Loucy (cell line): ENCODE data around the gene DHRSX.

ENCODE experiments used
- H2AFZ ChIP-seq: fragments of 200-600 bp; sonication (generic); 2 replicates; pipeline ENCODE4 v1.6.0; 2016; ENCODE audit warnings: antibody characterized with exemption, mild to moderate bottlenecking, low read length, moderate library complexity
- H3F3A ChIP-seq: fragments of 200-600 bp; 2 replicates; pipeline ENCODE4 v1.6.0; 2016; ENCODE audit warnings: antibody characterized with exemption, low read depth, mild to moderate bottlenecking
- H3K27me3 ChIP-seq: fragments of 200-600 bp; sonication (generic); 2 replicates; pipeline ENCODE4 v1.6.1; 2014; ENCODE audit warnings: low read length, mild to moderate bottlenecking; ENCODE audit not compliant: insufficient read depth, poor library complexity, severe bottlenecking
- H3K36me3 ChIP-seq: fragments of 200-600 bp; sonication (generic); 2 replicates; pipeline ENCODE4 v1.6.1; 2016; ENCODE audit warnings: low read length; ENCODE audit not compliant: insufficient read depth
- H3K4me1 ChIP-seq: fragments of 200-600 bp; sonication (generic); 2 replicates; pipeline ENCODE4 v1.5.1; 2014; ENCODE audit warnings: low read length, mild to moderate bottlenecking; ENCODE audit not compliant: insufficient read depth, poor library complexity, severe bottlenecking
- H3K4me2 ChIP-seq: fragments of 200-600 bp; sonication (generic); 2 replicates; pipeline ENCODE4 v1.6.0; 2014; ENCODE audit warnings: antibody characterized with exemption, low read length, low read depth, mild to moderate bottlenecking; ENCODE audit not compliant: poor library complexity, severe bottlenecking
- H3K4me3 ChIP-seq: fragments of 200-600 bp; sonication (generic); 2 replicates; pipeline ENCODE4 v1.5.1; 2014; ENCODE audit warnings: low read length, mild to moderate bottlenecking, mixed read lengths; ENCODE audit not compliant: poor library complexity, severe bottlenecking
- H3K79me2 ChIP-seq: fragments of 200-600 bp; sonication (generic); 2 replicates; pipeline ENCODE4 v1.6.1; 2014; ENCODE audit warnings: low read length; ENCODE audit not compliant: insufficient read depth
- H3K9ac ChIP-seq: fragments of 200-600 bp; sonication (generic); 2 replicates; pipeline ENCODE4 v1.6.0; 2014; ENCODE audit warnings: mild to moderate bottlenecking, low read depth, low read length, moderate library complexity; ENCODE audit not compliant: poor library complexity, severe bottlenecking
- H3K9me2 ChIP-seq: fragments of 200-600 bp; sonication (generic); replicated peaks from 2 replicates; pipeline ENCODE4 v1.6.1; 2016; ENCODE audit warnings: low read depth, low read length, mixed read lengths
- H3K9me3 ChIP-seq: fragments of 200-600 bp; sonication (generic); 2 replicates; pipeline ENCODE4 v1.6.1; 2014; ENCODE audit warnings: mild to moderate bottlenecking, antibody characterized with exemption, low read length, low read depth; ENCODE audit not compliant: insufficient read depth
- H4K20me1 ChIP-seq: fragments of 200-600 bp; sonication (generic); 2 replicates; pipeline ENCODE4 v1.6.0; 2014; ENCODE audit warnings: antibody characterized with exemption, low read length, mild to moderate bottlenecking; ENCODE audit not compliant: insufficient read depth, poor library complexity, severe bottlenecking
- EZH2phosphoT487 ChIP-seq: fragments of 200-600 bp; IDR thresholded peaks from 2 replicates; pipeline ENCODE4 v1.6.1; 2018; ENCODE audit warnings: antibody characterized with exemption, mild to moderate bottlenecking, moderate library complexity, borderline replicate concordance
- TF ChIP-seq, protein P1 (sequence below): fragments of 200-600 bp; sonication (generic); conservative IDR thresholded peaks from 2 replicates; pipeline ENCODE4 v1.5.1; 2014; ENCODE audit warnings: mild to moderate bottlenecking, antibody characterized with exemption, low read length

Gene DHRSX

DNA sequence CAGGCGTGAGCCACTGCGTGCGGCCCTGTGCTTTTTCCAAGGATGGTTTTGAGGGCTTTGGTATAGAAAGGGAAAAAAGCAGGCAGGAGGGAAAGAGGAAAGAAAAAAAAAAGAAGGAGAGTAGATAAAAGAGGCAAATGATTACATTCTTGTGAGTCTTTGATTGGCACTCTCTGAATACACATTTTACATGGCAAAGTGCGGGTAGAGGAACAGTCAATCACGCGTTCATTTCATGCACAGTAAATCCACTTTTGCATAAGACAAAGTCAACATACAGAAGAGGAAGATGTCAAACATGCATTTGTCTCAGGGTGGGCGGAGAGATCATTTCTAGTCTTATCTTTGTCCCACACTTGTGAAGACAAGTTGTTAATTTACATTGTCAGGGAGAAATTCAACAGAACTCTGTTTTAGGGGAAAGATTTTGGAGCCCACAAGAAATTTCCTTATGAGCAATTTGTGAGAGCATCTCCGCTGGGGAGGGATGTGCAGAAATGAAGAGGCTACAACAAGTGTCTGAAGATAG, 183.2 kb downstream of the DHRSX start:
- Histone ChIP-seq H3K4me1 (no peaks in the 10 kb centered on the region), H3K79me2 (no peaks in the 10 kb centered on the region), H3K4me2 (no peak overlapping the region), H2AFZ (no peak overlapping the region), H3F3A (peaks cover 3% of the 10 kb centered on the region; the same call in 1 of the 2 replicates), H3K4me3 (no peak overlapping the region), H3K9me2 (no peaks in the 10 kb centered on the region), H3K36me3 (no peaks in the 10 kb centered on the region), H4K20me1 (no peaks in the 10 kb centered on the region), H3K27me3 (no peaks in the 10 kb centered on the region), H3K9ac (no peak overlapping the region), H3K9me3 (no peaks in the 10 kb centered on the region; the same call in 1 of the 2 replicates)
- TF ChIP-seq, protein P1, sequence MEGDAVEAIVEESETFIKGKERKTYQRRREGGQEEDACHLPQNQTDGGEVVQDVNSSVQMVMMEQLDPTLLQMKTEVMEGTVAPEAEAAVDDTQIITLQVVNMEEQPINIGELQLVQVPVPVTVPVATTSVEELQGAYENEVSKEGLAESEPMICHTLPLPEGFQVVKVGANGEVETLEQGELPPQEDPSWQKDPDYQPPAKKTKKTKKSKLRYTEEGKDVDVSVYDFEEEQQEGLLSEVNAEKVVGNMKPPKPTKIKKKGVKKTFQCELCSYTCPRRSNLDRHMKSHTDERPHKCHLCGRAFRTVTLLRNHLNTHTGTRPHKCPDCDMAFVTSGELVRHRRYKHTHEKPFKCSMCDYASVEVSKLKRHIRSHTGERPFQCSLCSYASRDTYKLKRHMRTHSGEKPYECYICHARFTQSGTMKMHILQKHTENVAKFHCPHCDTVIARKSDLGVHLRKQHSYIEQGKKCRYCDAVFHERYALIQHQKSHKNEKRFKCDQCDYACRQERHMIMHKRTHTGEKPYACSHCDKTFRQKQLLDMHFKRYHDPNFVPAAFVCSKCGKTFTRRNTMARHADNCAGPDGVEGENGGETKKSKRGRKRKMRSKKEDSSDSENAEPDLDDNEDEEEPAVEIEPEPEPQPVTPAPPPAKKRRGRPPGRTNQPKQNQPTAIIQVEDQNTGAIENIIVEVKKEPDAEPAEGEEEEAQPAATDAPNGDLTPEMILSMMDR, result no peak
- TF ChIP-seq EZH2phosphoT487, result no peak

GRCh38 chrX:2316534-2316933, 184.2 kb downstream of the DHRSX start:
- Histone ChIP-seq H3K4me1 (no peaks in the 10 kb centered on the region), H3K36me3 (no peaks in the 10 kb centered on the region), H3K4me3 (no peak overlapping the region), H3F3A (peaks cover 3% of the 10 kb centered on the region; the same call in 1 of the 2 replicates), H3K4me2 (no peak overlapping the region), H4K20me1 (no peaks in the 10 kb centered on the region), H3K9me2 (no peaks in the 10 kb centered on the region), H3K79me2 (no peaks in the 10 kb centered on the region), H2AFZ (no peak overlapping the region), H3K27me3 (no peaks in the 10 kb centered on the region), H3K9me3 (no peaks in the 10 kb centered on the region; the same call in 1 of the 2 replicates), H3K9ac (no peak overlapping the region)
- TF ChIP-seq EZH2phosphoT487, result no peak
- TF ChIP-seq, protein P1, result no peak

DNA sequence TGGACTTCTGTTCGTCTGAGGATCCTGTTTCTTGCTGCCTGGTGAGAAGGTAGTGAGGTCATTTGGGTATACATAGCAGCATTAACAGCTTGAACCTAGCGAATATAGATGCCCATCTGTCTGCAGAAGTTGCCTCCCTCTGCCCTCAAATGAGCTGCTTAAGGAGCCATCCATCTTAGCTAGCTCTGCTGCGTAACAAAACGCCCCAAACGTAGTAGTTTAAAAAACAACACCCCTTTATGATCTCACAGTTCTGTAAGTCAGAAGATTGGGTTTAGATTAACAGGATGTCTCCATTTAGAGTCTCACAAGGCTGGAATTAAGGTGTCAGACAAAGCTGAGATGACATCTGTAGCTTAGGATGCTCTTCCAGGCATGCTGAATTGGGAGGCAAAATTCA, 185.3 kb downstream of the DHRSX start:
- H3K4me3 ChIP-seq, result no peak overlapping the region
- no peaks in the 10 kb centered on the region; the same call in 1 of the 2 replicates for H3K9me3 ChIP-seq
- no peaks in the 10 kb centered on the region for H3K79me2 ChIP-seq
- H2AFZ ChIP-seq, result no peak overlapping the region
- no peaks in the 10 kb centered on the region for H3K36me3 ChIP-seq
- TF ChIP-seq, protein P1, result no peak
- TF ChIP-seq EZH2phosphoT487, result no peak
- H4K20me1 ChIP-seq, result no peaks in the 10 kb centered on the region
- no peaks in the 10 kb centered on the region for H3K9me2 ChIP-seq
- no peaks in the 10 kb centered on the region for H3K27me3 ChIP-seq
- H3F3A ChIP-seq, result peaks cover 3% of the 10 kb centered on the region; the same call in 1 of the 2 replicates
- H3K9ac ChIP-seq, result no peak overlapping the region
- no peak overlapping the region for H3K4me2 ChIP-seq
- no peaks in the 10 kb centered on the region for H3K4me1 ChIP-seq
